ENCODE data around the gene TMEM178A.
"Not testable (repeated sequence)": the region's sequence is repeated elsewhere in the genome, so short reads cannot be mapped to it uniquely, and the experiment has no call there.

TMEM178A gene

GRCh38 chr2:39649511-39649910, 16.2 kb upstream of the TMEM178A start:
- no peak for FAIRE-seq

GRCh38 chr2:39650468-39650867, 15.2 kb upstream of the TMEM178A start:
- no peak for DNase-seq (ENCODE audit: insufficient read length)
- TF ChIP-seq POLR2AphosphoS5 (IDR thresholded peaks at IDR 0.05; ENCODE audit: low read depth, low read length) (no peak), TAF1 (IDR thresholded peaks at IDR 0.05; ENCODE audit: borderline replicate concordance, low read depth, low read length) (no peak), POLR2A (IDR thresholded peaks at IDR 0.05; ENCODE audit: low read depth, low read length) (no peak)
- no peak for FAIRE-seq

More at GRCh38 chr2:39649511-39649910, 16.2 kb upstream of the TMEM178A start:
- no peak for DNase-seq (ENCODE audit: insufficient read length)
- no peak for TF ChIP-seq POLR2AphosphoS5 (IDR thresholded peaks at IDR 0.05; ENCODE audit: low read depth, low read length)
- TF ChIP-seq TAF1 (IDR thresholded peaks at IDR 0.05; ENCODE audit: borderline replicate concordance, low read depth, low read length), result no peak
- TF ChIP-seq POLR2A (IDR thresholded peaks at IDR 0.05; ENCODE audit: low read depth, low read length), result no peak

GRCh38 chr2:39656215-39656614, 9.5 kb upstream of the TMEM178A start:
- FAIRE-seq, result not testable (repeated sequence)

GRCh38 chr2:39657287-39657937, 8.3 kb upstream of the TMEM178A start:
- FAIRE-seq, result no peak
- DNase-seq (ENCODE audit: insufficient read length), result no peak
- TF ChIP-seq POLR2AphosphoS5 (IDR thresholded peaks at IDR 0.05; ENCODE audit: low read depth, low read length), result no peak
- TF ChIP-seq TAF1 (IDR thresholded peaks at IDR 0.05; ENCODE audit: borderline replicate concordance, low read depth, low read length), result no peak
- TF ChIP-seq POLR2A (IDR thresholded peaks at IDR 0.05; ENCODE audit: low read depth, low read length), result no peak

More at GRCh38 chr2:39656215-39656614, 9.5 kb upstream of the TMEM178A start:
- not testable (repeated sequence) for DNase-seq (ENCODE audit: insufficient read length)

GRCh38 chr2:39658371-39658770, 7.3 kb upstream of the TMEM178A start:
- TF ChIP-seq POLR2AphosphoS5 (IDR thresholded peaks at IDR 0.05; ENCODE audit: low read depth, low read length), result no peak
- FAIRE-seq, result no peak
- no peak for DNase-seq (ENCODE audit: insufficient read length)

GRCh38 chr2:39659765-39660611, 5.7 kb upstream of the TMEM178A start:
- FAIRE-seq (no peak), DNase-seq (ENCODE audit: insufficient read length) (no peak)
- TF ChIP-seq TAF1 (IDR thresholded peaks at IDR 0.05; ENCODE audit: borderline replicate concordance, low read depth, low read length), result no peak
- no peak for TF ChIP-seq POLR2AphosphoS5 (IDR thresholded peaks at IDR 0.05; ENCODE audit: low read depth, low read length)
- no peak for TF ChIP-seq POLR2A (IDR thresholded peaks at IDR 0.05; ENCODE audit: low read depth, low read length)

- DNase-seq (ENCODE audit: insufficient read length) (no peak), FAIRE-seq (no peak)
- TF ChIP-seq TAF1 (IDR thresholded peaks at IDR 0.05; ENCODE audit: borderline replicate concordance, low read depth, low read length), result no peak
- TF ChIP-seq POLR2AphosphoS5 (IDR thresholded peaks at IDR 0.05; ENCODE audit: low read depth, low read length), result no peak
- no peak for TF ChIP-seq POLR2A (IDR thresholded peaks at IDR 0.05; ENCODE audit: low read depth, low read length)
These were observed 5.0 kb upstream of the TMEM178A start for GRCh38 chr2:39660612-39661236.

GRCh38 chr2:39661826-39662225, 3.9 kb upstream of the TMEM178A start:
- TF ChIP-seq POLR2A (IDR thresholded peaks at IDR 0.05; ENCODE audit: low read depth, low read length) (no peak), TAF1 (IDR thresholded peaks at IDR 0.05; ENCODE audit: borderline replicate concordance, low read depth, low read length) (no peak), POLR2AphosphoS5 (IDR thresholded peaks at IDR 0.05; ENCODE audit: low read depth, low read length) (no peak)
- DNase-seq (ENCODE audit: insufficient read length), result no peak
- no peak for FAIRE-seq

GRCh38 chr2:39663187-39663930, 2.4 kb upstream of the TMEM178A start:
- DNase-seq (ENCODE audit: insufficient read length) (no peak), FAIRE-seq (no peak)
- TF ChIP-seq POLR2A (IDR thresholded peaks at IDR 0.05; ENCODE audit: low read depth, low read length), result no peak
- TF ChIP-seq POLR2AphosphoS5 (IDR thresholded peaks at IDR 0.05; ENCODE audit: low read depth, low read length), result no peak
- TF ChIP-seq TAF1 (IDR thresholded peaks at IDR 0.05; ENCODE audit: borderline replicate concordance, low read depth, low read length), result no peak

- no peak for DNase-seq (ENCODE audit: insufficient read length)
These were observed 1.4 kb upstream of the TMEM178A start for GRCh38 chr2:39664232-39664887.

More at GRCh38 chr2:39664232-39664887, 1.4 kb upstream of the TMEM178A start:
- FAIRE-seq, result no peak
- TF ChIP-seq TAF1 (IDR thresholded peaks at IDR 0.05; ENCODE audit: borderline replicate concordance, low read depth, low read length), result no peak
- no peak for TF ChIP-seq POLR2A (IDR thresholded peaks at IDR 0.05; ENCODE audit: low read depth, low read length)
- no peak for TF ChIP-seq POLR2AphosphoS5 (IDR thresholded peaks at IDR 0.05; ENCODE audit: low read depth, low read length)
